Fibroblast of skin of right biceps (primary cell): Measurements from ENCODE around the gene TLR6.
A peak's percentile ranks its signal among the peaks of the same experiment; 100 is the strongest.
"Not testable (repeated sequence)": the region's sequence is repeated elsewhere in the genome, so short reads cannot be mapped to it uniquely, and the experiment has no call there.

Source experiments
- DNase-seq: peaks from one replicate; pipeline ENCODE4 v3.0.0-alpha.2; 2013

Gene TLR6

GRCh38 chr4:38785041-38785790, 71.4 kb downstream of the TLR6 start:
- DNase-seq: no peak

DNA sequence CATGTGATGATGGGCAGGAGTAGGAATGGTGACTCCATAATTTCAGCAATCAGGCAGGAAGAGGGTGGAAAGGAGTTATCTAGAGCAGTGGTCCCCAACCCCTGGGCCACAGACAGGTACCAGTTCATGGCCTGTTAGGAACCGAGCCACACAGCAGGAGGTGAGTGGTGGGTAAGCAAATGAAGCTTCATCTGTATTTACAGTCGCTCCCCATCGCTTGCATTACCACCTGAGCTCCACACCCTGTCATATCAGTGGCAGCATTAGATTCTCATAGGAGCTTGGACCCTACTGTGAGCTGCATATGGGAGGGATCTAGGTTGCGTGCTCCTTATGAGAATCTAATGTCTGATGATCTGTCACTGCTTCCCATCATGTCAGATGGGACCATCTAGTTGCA, 72.5 kb downstream of the TLR6 start:
- no peak for DNase-seq

DNA sequence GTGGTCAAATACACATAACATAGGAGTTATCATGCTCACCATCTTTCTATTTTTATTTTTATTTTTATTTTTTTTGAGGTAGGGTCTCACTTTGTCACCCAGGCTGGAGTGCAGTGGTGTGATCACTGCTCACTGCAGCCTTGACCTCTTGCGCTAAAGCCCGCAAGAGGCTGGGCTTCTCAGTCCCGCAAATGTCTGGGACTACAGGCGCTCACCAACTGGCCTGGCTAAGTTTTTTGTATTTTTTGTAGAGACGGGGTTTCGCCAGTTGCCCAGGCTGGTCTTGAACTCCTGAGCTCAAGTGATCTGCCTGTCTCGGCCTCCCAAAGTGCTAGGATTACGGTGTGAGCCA, 73.5 kb downstream of the TLR6 start:
- DNase-seq: no peak

DNA sequence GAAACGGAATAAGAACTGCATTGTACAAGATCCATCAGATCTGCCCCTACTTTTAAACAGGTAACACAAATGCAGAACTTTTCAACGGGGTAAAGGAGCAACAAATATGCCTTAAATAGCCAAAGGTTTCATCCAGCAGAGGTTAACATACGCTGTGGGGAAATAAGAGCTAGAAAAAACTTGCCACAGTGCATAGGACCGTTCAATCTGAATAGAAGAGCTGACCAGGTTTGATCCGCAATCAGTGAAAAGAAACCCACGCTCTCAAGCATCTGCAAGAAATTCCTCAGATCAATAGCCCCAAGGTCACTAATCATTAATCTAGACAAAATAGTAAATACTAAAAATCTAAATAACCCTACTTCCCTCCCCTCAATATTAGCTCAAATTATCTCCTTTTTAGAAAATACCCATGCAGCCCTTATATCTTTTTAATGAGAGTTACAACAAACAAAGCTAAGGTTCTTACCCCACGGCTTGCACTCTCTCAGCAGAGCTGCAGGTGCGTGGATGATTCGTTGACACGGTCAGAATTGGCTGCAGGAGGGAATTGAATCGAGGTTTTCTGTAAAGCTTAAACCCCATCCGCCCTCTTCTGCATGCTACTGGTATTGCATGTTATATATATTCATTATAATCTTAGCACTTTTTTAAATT, 74.0 kb downstream of the TLR6 start, which contains the start of gene TLR10:
TSS of gene TLR10 (minus strand) at position 539 of the 657 bp plus-strand sequence. CDS start 7,400 bp downstream, outside the sequence.
- DNase-seq: peak; percentile 39

DNA sequence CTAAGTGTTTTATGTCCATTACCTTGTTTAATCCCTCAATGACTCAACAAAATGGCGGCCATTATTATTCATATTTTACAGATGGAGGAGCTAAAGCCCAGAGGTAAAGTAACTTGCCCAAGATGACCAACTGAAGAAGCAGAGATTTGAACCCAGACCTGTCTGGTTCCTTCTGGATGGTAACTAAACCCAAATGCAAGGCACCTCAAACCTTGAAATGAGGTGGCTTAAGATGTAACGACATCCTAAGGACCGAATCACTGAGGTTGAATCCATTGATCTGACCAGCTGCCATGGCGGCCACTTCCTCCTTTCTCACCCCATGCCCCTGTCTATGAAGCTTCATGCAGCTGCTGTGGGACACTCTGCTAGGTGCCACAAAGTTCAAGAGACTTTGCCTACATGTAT, 74.8 kb downstream of the TLR6 start:
- DNase-seq: no peak

- no peak for DNase-seq
Observed at GRCh38 chr4:38780833-38781484, 75.7 kb downstream of the TLR6 start.

DNA sequence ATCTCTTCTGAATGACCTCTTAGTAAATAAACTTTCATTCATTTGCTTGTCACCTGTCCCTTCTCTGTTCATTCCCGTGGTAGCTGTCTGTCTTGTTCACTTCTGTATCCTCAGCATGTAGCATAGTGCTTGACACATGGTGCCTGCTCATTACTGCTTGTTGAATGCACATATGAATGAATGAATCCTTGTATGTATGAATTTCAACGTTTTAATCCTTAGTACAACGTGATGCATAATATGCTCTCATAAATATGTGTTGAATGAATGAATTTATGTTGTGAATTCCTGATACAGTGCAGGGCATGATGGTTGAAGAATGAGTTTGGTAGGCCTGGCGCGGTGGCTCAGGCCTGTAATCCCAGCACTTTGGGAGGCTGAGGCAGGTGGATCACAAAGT, 76.8 kb downstream of the TLR6 start:
- DNase-seq: no peak

DNA sequence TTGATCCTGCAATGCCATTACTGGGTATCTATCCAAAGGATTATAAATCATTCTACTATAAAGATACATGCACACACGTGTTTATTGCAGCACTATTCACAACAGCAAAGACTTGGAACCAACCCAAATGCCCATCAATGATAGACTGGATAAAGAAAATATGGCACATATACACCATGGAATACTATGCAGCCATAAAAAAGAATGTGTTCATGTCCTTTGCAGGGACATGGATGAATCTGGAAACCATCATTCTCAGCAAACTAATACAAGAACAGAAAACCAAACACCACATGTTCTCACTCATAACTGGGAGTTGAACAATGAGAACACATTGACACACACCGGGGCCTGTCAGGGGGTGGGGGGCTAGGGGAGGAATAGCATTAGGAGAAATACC, 78.7 kb downstream of the TLR6 start:
- DNase-seq: not testable (repeated sequence)

GRCh38 chr4:38775326-38775725, 81.3 kb downstream of the TLR6 start:
- DNase-seq: no peak

- no peak for DNase-seq
Observed at GRCh38 chr4:38774181-38774955, 82.2 kb downstream of the TLR6 start.
